SU-DHL-6 (cell line): Measurements from ENCODE around the gene NHP2.

Source experiments
- H2AFZ ChIP-seq: fragments of 200-600 bp; sonication (generic); 2 replicates; pipeline ENCODE4 v1.6.1; 2014; ENCODE audit warnings: low read depth, mild to moderate bottlenecking, moderate library complexity, mixed read lengths, antibody characterized with exemption, low read length; ENCODE audit not compliant: severe bottlenecking
- H3F3A ChIP-seq: fragments of 200-600 bp; shearing (Covaris generic); 2 replicates; pipeline ENCODE4 v1.6.0; 2016; ENCODE audit warnings: antibody characterized with exemption, mild to moderate bottlenecking; ENCODE audit not compliant: insufficient read depth
- H3K27ac ChIP-seq: fragments of 200-600 bp; sonication (generic); 2 replicates; pipeline ENCODE4 v1.5.1; 2016; ENCODE audit warnings: low read depth, mild to moderate bottlenecking, low read length, moderate library complexity, mixed read lengths
- H3K27me3 ChIP-seq: fragments of 200-600 bp; sonication (generic), shearing (Covaris generic); 2 replicates; pipeline ENCODE4 v1.6.0; 2014; ENCODE audit warnings: mild to moderate bottlenecking, low read length
- H3K36me3 ChIP-seq: fragments of 200-600 bp; sonication (generic); 2 replicates; pipeline ENCODE4 v1.6.1; 2014; ENCODE audit warnings: mild to moderate bottlenecking, low read length, mixed read lengths
- H3K4me2 ChIP-seq: fragments of 300-600, 200-600 bp; shearing (Covaris generic), sonication (generic); 2 replicates; pipeline ENCODE4 v1.6.0; 2014; ENCODE audit warnings: low read length, low read depth, mild to moderate bottlenecking; ENCODE audit not compliant: poor library complexity, severe bottlenecking
- H3K4me3 ChIP-seq: fragments of 200-600 bp; sonication (generic); 2 replicates; pipeline ENCODE4 v1.5.1; 2014; ENCODE audit warnings: antibody characterized with exemption, low read length, mild to moderate bottlenecking, mixed read lengths; ENCODE audit not compliant: insufficient read depth, poor library complexity, severe bottlenecking
- H3K79me2 ChIP-seq: fragments of 200-600 bp; sonication (generic); 2 replicates; pipeline ENCODE4 v1.6.1; 2014; ENCODE audit warnings: mild to moderate bottlenecking, low read length, moderate library complexity; ENCODE audit not compliant: insufficient read depth
- H3K9ac ChIP-seq: fragments of 200-600 bp; sonication (generic); 2 replicates; pipeline ENCODE4 v1.7.0; 2014; ENCODE audit warnings: mild to moderate bottlenecking, low read length
- H3K9me2 ChIP-seq: fragments of 200-600 bp; sonication (generic); replicated peaks from 2 replicates; pipeline ENCODE4 v1.6.1; 2014; ENCODE audit warnings: low read length; ENCODE audit not compliant: insufficient read depth
- H3K9me3 ChIP-seq: fragments of 200-600 bp; sonication (generic); 2 replicates; pipeline ENCODE4 v1.6.1; 2014; ENCODE audit warnings: low read length, mixed read lengths; ENCODE audit not compliant: insufficient read depth
- H4K20me1 ChIP-seq: fragments of 200-600 bp; sonication (generic); 2 replicates; pipeline ENCODE4 v1.6.1; 2014; ENCODE audit warnings: low read depth, mild to moderate bottlenecking, antibody characterized with exemption, low read length, moderate library complexity, mixed read lengths
- CTCF ChIP-seq: fragments of 200-600 bp; sonication (generic); IDR thresholded peaks from one replicate; pipeline ENCODE4 v1.5.1; 2017; ENCODE audit warnings: antibody characterized with exemption, mild to moderate bottlenecking, low read length, moderate library complexity; ENCODE audit not compliant: insufficient read depth, poor library complexity, severe bottlenecking
- EZH2phosphoT487 ChIP-seq: fragments of 200-600 bp; sonication (generic), shearing (Covaris generic); conservative IDR thresholded peaks from 2 replicates; pipeline ENCODE4 v1.6.1; 2018; ENCODE audit warnings: mild to moderate bottlenecking, antibody characterized with exemption, low read length, moderate library complexity, mixed read lengths

Gene NHP2

DNA sequence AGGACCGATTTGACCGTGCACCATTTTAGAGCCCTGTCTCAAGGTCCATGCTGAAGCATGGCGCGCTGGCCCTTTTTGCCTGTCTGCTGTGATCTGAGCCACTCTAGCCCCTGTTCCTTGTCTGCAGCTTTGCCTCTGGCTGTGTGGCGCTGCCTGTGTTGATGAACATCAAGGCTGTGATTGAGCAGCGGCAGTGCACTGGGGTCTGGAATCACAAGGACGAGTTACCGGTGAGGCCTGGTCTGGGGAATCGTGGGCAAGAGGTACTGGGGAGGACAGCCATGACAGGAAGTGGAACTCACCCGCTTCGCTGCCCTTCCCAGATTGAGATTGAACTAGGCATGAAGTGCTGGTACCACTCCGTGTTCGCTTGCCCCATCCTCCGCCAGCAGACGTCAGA is 6.3 kb downstream of the NHP2 start:
- TF ChIP-seq CTCF (no peak), EZH2phosphoT487 (no peak)
- Histone ChIP-seq H4K20me1 (no peaks in the 10 kb centered on the region), H2AFZ (no peak overlapping the region), H3K9me2 (no peaks in the 10 kb centered on the region), H3K9me3 (no peaks in the 10 kb centered on the region), H3K4me2 (no peak overlapping the region), H3K9ac (no peak overlapping the region), H3K79me2 (peaks cover under 1% of the 10 kb centered on the region; the same call in 1 of the 2 replicates), H3F3A (peaks cover 17% of the 10 kb centered on the region), H3K27me3 (no peaks in the 10 kb centered on the region), H3K27ac (no peak overlapping the region), H3K36me3 (no peaks in the 10 kb centered on the region), H3K4me3 (no peak overlapping the region)

DNA sequence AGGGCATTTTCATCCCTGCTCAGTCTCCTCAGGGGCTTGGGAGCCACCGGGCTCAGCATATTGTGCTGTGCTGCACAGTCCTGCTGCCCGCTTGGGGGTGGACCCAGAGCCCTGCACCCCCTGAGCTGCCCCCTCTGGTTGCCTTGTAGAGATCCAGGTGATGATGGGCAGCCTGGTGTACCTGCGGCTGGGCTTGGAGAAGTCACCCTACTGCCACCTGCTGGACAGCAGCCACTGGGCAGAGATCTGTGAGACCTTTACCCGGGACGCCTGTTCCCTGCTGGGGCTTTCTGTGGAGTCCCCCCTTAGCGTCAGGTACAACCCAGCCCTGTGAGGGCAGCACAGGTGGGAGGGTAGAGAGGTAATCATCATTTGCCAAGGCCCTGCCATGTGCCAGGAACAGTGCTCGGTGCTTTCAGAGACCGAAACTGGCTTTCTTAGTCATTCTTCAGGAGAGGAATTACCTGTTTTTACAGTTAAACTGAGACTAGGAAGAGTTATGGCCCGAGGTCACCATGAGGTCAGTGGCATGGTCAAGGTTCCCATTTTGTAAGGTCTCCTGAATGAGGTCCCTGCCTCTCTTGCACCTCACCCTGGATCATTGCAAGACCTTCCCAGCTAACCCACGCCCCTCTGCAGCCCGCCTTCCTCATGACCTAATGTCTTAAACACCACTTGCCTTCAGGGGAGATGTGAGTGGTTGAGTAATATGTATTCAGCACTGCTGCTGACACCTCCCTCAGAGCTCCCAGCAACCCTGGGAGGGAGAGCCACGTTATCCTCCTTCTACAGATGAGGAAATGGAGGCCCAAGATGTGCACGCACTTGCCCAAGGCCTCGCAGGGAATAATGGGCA is 7.5 kb downstream of the NHP2 start:
- no peak overlapping the region for H3K27ac ChIP-seq
- no peak overlapping the region for H3K4me2 ChIP-seq
- TF ChIP-seq CTCF (peak; percentile 80), EZH2phosphoT487 (no peak)
- H3K36me3 ChIP-seq: no peaks in the 10 kb centered on the region
- no peak overlapping the region for H3K9ac ChIP-seq
- no peak overlapping the region for H2AFZ ChIP-seq
- no peaks in the 10 kb centered on the region for H3K9me3 ChIP-seq
- H3K4me3 ChIP-seq: no peak overlapping the region
- H3K9me2 ChIP-seq: no peaks in the 10 kb centered on the region
- H4K20me1 ChIP-seq: no peaks in the 10 kb centered on the region
- no peaks in the 10 kb centered on the region for H3K27me3 ChIP-seq
- peaks cover 7% of the 10 kb centered on the region for H3F3A ChIP-seq
- H3K79me2 ChIP-seq: no peaks in the 10 kb centered on the region

GRCh38 chr5:178143901-178144300 is 9.8 kb downstream of the NHP2 start:
- H3K4me3 ChIP-seq: no peak overlapping the region
- no peaks in the 10 kb centered on the region; the same call in 1 of the 2 replicates for H3K79me2 ChIP-seq
- no peak overlapping the region for H2AFZ ChIP-seq
- no peaks in the 10 kb centered on the region for H3K27me3 ChIP-seq
- H3K9me2 ChIP-seq: no peaks in the 10 kb centered on the region
- no peaks in the 10 kb centered on the region for H3K36me3 ChIP-seq
- TF ChIP-seq CTCF (no peak), EZH2phosphoT487 (no peak)
- no peak overlapping the region for H3K9ac ChIP-seq
- peaks cover 7% of the 10 kb centered on the region for H3F3A ChIP-seq
- H4K20me1 ChIP-seq: no peaks in the 10 kb centered on the region
- no peak overlapping the region for H3K4me2 ChIP-seq
- no peak overlapping the region for H3K27ac ChIP-seq
- H3K9me3 ChIP-seq: no peaks in the 10 kb centered on the region
